ENCODE results near the gene PIN1. TPM values are rescaled to one million over a fixed set of nuclear protein-coding genes. Genes with fewer than 3 reads are reported as not detected.

PIN1 gene
- total and polyA plus RNA-seq, 2 of the 8 experiments (the other 6 are each of a cell fraction or from before 2014, with no cell fraction given) = 78.3 to 90.8 TPM

DNA sequence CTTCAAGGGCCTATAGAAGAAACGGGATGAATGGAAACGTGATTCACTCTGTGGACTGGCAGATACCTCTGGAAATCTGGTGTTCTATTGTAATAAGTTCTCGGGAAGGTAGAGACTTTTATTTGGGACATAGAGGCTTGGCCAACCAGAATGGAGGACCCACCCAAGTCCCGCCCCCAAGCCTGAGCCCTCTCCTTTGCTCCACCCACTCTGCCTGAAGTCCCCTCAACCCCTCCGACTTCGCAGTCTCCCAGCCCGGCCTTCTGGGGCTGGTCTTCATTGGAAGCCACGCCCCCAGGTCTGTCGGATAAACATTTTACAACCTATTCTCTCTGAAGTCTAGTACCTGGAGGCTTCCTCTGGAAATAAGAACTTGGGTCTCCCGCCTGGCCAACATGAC is 33.1 kb upstream of the PIN1 start (continued):
- no peak for TF ChIP-seq SIRT6 (IDR thresholded peaks at IDR 0.05; ENCODE audit: low read length)
- TF ChIP-seq, protein P1, sequence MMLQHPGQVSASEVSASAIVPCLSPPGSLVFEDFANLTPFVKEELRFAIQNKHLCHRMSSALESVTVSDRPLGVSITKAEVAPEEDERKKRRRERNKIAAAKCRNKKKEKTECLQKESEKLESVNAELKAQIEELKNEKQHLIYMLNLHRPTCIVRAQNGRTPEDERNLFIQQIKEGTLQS (IDR thresholded peaks at IDR 0.05; ENCODE audit: insufficient read depth, low read depth, low read length) = no peak
